Loucy (cell line): ENCODE measurements around the gene CYB5B.

Experiments used
- H2AFZ ChIP-seq: fragments of 200-600 bp; sonication (generic); 2 replicates; pipeline ENCODE4 v1.6.0; 2016; ENCODE audit warnings: antibody characterized with exemption, mild to moderate bottlenecking, low read length, moderate library complexity
- H3F3A ChIP-seq: fragments of 200-600 bp; 2 replicates; pipeline ENCODE4 v1.6.0; 2016; ENCODE audit warnings: antibody characterized with exemption, low read depth, mild to moderate bottlenecking
- H3K27me3 ChIP-seq: fragments of 200-600 bp; sonication (generic); 2 replicates; pipeline ENCODE4 v1.6.1; 2014; ENCODE audit warnings: low read length, mild to moderate bottlenecking; ENCODE audit not compliant: insufficient read depth, poor library complexity, severe bottlenecking
- H3K36me3 ChIP-seq: fragments of 200-600 bp; sonication (generic); 2 replicates; pipeline ENCODE4 v1.6.1; 2016; ENCODE audit warnings: low read length; ENCODE audit not compliant: insufficient read depth
- H3K4me1 ChIP-seq: fragments of 200-600 bp; sonication (generic); 2 replicates; pipeline ENCODE4 v1.5.1; 2014; ENCODE audit warnings: low read length, mild to moderate bottlenecking; ENCODE audit not compliant: insufficient read depth, poor library complexity, severe bottlenecking
- H3K4me2 ChIP-seq: fragments of 200-600 bp; sonication (generic); 2 replicates; pipeline ENCODE4 v1.6.0; 2014; ENCODE audit warnings: antibody characterized with exemption, low read length, low read depth, mild to moderate bottlenecking; ENCODE audit not compliant: poor library complexity, severe bottlenecking
- H3K4me3 ChIP-seq: fragments of 200-600 bp; sonication (generic); 2 replicates; pipeline ENCODE4 v1.5.1; 2014; ENCODE audit warnings: low read length, mild to moderate bottlenecking, mixed read lengths; ENCODE audit not compliant: poor library complexity, severe bottlenecking
- H3K79me2 ChIP-seq: fragments of 200-600 bp; sonication (generic); 2 replicates; pipeline ENCODE4 v1.6.1; 2014; ENCODE audit warnings: low read length; ENCODE audit not compliant: insufficient read depth
- H3K9ac ChIP-seq: fragments of 200-600 bp; sonication (generic); 2 replicates; pipeline ENCODE4 v1.6.0; 2014; ENCODE audit warnings: mild to moderate bottlenecking, low read depth, low read length, moderate library complexity; ENCODE audit not compliant: poor library complexity, severe bottlenecking
- H3K9me2 ChIP-seq: fragments of 200-600 bp; sonication (generic); replicated peaks from 2 replicates; pipeline ENCODE4 v1.6.1; 2016; ENCODE audit warnings: low read depth, low read length, mixed read lengths
- H3K9me3 ChIP-seq: fragments of 200-600 bp; sonication (generic); 2 replicates; pipeline ENCODE4 v1.6.1; 2014; ENCODE audit warnings: mild to moderate bottlenecking, antibody characterized with exemption, low read length, low read depth; ENCODE audit not compliant: insufficient read depth
- H4K20me1 ChIP-seq: fragments of 200-600 bp; sonication (generic); 2 replicates; pipeline ENCODE4 v1.6.0; 2014; ENCODE audit warnings: antibody characterized with exemption, low read length, mild to moderate bottlenecking; ENCODE audit not compliant: insufficient read depth, poor library complexity, severe bottlenecking
- EZH2phosphoT487 ChIP-seq: fragments of 200-600 bp; IDR thresholded peaks from 2 replicates; pipeline ENCODE4 v1.6.1; 2018; ENCODE audit warnings: antibody characterized with exemption, mild to moderate bottlenecking, moderate library complexity, borderline replicate concordance
- TF ChIP-seq, protein P1 (sequence below): fragments of 200-600 bp; sonication (generic); conservative IDR thresholded peaks from 2 replicates; pipeline ENCODE4 v1.5.1; 2014; ENCODE audit warnings: mild to moderate bottlenecking, antibody characterized with exemption, low read length

The CYB5B gene

GRCh38 chr16:69407702-69408323, 16.6 kb upstream of the CYB5B start:
- Histone ChIP-seq H3K9me3 (no peaks in the 10 kb centered on the region), H3K4me1 (peaks cover under 1% of the 10 kb centered on the region), H3K36me3 (no peaks in the 10 kb centered on the region), H2AFZ (no peak overlapping the region), H3K9me2 (no peaks in the 10 kb centered on the region), H4K20me1 (no peaks in the 10 kb centered on the region), H3K9ac (no peak overlapping the region), H3K27me3 (no peaks in the 10 kb centered on the region), H3K4me2 (no peak overlapping the region), H3K79me2 (no peaks in the 10 kb centered on the region), H3K4me3 (no peak overlapping the region), H3F3A (no peaks in the 10 kb centered on the region)
- TF ChIP-seq, protein P1, sequence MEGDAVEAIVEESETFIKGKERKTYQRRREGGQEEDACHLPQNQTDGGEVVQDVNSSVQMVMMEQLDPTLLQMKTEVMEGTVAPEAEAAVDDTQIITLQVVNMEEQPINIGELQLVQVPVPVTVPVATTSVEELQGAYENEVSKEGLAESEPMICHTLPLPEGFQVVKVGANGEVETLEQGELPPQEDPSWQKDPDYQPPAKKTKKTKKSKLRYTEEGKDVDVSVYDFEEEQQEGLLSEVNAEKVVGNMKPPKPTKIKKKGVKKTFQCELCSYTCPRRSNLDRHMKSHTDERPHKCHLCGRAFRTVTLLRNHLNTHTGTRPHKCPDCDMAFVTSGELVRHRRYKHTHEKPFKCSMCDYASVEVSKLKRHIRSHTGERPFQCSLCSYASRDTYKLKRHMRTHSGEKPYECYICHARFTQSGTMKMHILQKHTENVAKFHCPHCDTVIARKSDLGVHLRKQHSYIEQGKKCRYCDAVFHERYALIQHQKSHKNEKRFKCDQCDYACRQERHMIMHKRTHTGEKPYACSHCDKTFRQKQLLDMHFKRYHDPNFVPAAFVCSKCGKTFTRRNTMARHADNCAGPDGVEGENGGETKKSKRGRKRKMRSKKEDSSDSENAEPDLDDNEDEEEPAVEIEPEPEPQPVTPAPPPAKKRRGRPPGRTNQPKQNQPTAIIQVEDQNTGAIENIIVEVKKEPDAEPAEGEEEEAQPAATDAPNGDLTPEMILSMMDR, result no peak
- no peak for TF ChIP-seq EZH2phosphoT487

DNA sequence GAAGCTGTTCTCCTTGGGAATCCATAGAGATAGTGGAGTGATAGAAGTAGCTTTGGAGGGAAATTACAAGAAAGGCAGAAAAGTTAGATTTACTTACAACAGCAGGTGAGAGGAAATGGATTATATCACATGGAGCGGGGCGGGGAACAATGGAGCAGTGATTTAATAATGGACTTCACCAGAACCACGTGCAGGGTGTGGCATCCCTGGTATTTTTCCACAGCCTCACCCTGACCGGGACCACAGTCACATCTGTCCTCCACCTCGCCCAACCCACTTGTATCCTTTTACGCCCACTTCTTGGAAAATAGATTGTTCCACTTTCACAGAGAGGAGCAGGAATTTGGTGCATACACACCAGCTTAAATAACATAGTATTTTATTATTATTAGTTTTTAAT, 15.9 kb upstream of the CYB5B start:
- H3K9me2 ChIP-seq, result no peaks in the 10 kb centered on the region
- no peaks in the 10 kb centered on the region for H3K4me1 ChIP-seq
- H3K27me3 ChIP-seq, result no peaks in the 10 kb centered on the region
- H4K20me1 ChIP-seq, result no peaks in the 10 kb centered on the region
- TF ChIP-seq EZH2phosphoT487, result no peak
- TF ChIP-seq, protein P1, result no peak
- no peak overlapping the region for H3K4me3 ChIP-seq
- H3K36me3 ChIP-seq, result no peaks in the 10 kb centered on the region
- no peak overlapping the region for H2AFZ ChIP-seq
- no peaks in the 10 kb centered on the region for H3K9me3 ChIP-seq
- H3K4me2 ChIP-seq, result no peak overlapping the region
- H3K9ac ChIP-seq, result no peak overlapping the region
- no peaks in the 10 kb centered on the region for H3K79me2 ChIP-seq
- H3F3A ChIP-seq, result no peaks in the 10 kb centered on the region

- Histone ChIP-seq H3K36me3 (no peaks in the 10 kb centered on the region), H3K9me2 (no peaks in the 10 kb centered on the region), H3K4me2 (no peak overlapping the region), H3F3A (no peaks in the 10 kb centered on the region), H3K9me3 (no peaks in the 10 kb centered on the region), H3K4me1 (no peaks in the 10 kb centered on the region), H4K20me1 (no peaks in the 10 kb centered on the region), H3K4me3 (no peak overlapping the region), H2AFZ (no peak overlapping the region), H3K79me2 (no peaks in the 10 kb centered on the region), H3K9ac (no peak overlapping the region), H3K27me3 (no peaks in the 10 kb centered on the region)
- TF ChIP-seq EZH2phosphoT487, result no peak
- TF ChIP-seq, protein P1, result no peak
These were observed 14.0 kb upstream of the CYB5B start for GRCh38 chr16:69410219-69410990.
